ENCODE measurements around the gene CHST13.

DNA sequence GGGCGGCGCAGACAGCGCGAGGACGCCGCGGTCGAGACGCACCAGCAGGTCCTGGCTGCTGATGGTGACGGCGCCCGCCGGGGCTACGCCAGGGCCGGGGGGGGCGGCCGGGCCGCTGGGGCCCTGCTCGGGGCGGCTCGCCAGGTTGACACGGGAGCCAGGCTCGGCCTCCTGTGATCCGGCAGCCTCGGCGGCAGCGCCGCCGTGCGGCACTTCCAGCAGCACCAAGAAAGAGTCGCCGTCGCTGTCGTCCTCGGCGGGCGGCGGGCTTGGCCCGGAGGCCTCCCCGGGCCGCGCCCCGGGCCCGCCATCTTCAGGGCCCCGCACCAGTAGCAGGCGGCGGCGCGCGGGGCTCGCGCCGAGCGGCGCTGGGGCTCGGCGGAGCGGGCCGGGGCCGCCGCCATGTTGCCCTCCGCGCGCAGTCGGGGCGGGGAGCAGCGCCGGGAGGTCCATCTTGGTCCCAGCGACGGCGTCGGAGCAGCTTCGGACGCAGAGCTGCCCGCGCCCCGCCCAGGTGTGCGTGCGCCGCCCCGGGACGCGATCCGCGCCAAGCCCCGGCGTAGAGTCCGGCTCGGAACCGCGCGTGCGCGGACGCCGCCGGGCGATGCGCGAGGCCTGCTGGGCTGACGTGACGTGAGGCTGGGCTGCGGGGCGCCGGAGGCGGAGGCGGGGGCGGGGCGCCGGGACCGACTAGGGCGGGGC is 48.4 kb upstream of the CHST13 start, which contains the start of gene ZXDC:
- TF ChIP-seq, protein P1, sequence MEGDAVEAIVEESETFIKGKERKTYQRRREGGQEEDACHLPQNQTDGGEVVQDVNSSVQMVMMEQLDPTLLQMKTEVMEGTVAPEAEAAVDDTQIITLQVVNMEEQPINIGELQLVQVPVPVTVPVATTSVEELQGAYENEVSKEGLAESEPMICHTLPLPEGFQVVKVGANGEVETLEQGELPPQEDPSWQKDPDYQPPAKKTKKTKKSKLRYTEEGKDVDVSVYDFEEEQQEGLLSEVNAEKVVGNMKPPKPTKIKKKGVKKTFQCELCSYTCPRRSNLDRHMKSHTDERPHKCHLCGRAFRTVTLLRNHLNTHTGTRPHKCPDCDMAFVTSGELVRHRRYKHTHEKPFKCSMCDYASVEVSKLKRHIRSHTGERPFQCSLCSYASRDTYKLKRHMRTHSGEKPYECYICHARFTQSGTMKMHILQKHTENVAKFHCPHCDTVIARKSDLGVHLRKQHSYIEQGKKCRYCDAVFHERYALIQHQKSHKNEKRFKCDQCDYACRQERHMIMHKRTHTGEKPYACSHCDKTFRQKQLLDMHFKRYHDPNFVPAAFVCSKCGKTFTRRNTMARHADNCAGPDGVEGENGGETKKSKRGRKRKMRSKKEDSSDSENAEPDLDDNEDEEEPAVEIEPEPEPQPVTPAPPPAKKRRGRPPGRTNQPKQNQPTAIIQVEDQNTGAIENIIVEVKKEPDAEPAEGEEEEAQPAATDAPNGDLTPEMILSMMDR (IDR thresholded peaks at IDR 0.05), result peak; percentile 30 to 47 (median 46)
- TF ChIP-seq POLR2A (IDR thresholded peaks at IDR 0.05; ENCODE audit: low read depth) (no peak), POLR2AphosphoS5 (IDR thresholded peaks at IDR 0.05) (peak; percentile 26 to 68)
